ENCODE data around the gene NFIX.
"Not testable (repeated sequence)": the region's sequence is repeated elsewhere in the genome, so short reads cannot be mapped to it uniquely, and the experiment has no call there.

The NFIX gene

DNA sequence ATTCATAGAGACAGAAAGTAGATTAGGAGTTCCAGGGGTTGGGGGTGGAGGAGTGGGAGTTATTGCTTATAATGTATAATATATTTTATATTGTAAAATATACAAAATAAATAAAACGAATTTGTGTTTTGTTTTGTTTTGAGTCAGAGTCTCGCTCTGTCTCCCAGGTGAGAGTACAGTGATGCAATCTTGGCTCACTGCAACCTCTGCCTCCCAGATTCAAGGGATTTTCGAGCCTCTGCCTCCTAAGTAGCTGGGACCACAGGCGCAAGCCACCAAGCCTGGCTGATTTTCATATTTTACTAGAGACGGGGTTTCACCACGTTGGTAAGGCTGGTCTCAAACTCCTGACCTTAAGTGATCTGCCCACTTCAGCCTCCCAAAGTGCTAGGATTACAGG is 35.8 kb upstream of the NFIX start:
- no peak for FAIRE-seq

- no peak for FAIRE-seq
Measured at GRCh38 chr19:12965017-12965811, 30.1 kb upstream of the NFIX start.

DNA sequence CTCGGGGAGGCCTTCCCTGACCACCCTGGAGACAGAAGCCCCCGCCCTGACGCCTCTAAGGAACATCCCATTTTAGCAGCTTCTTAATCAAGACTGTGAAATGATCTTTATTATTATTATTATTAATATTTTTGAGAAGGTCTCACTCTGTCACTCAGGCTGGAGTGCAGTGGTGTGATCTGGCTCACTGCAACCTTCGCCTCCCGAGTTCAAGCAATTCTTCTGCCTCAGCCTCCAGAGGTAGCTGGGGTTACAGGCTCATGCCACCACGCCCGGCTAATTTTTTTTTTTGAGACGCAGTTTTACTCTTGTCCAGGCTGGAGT is 29.5 kb upstream of the NFIX start:
- no peak for FAIRE-seq

GRCh38 chr19:12967907-12968306 is 27.4 kb upstream of the NFIX start:
- no peak for FAIRE-seq

- no peak for FAIRE-seq
Measured at GRCh38 chr19:12969292-12969988, 25.8 kb upstream of the NFIX start, which contains the start of gene DAND5. Gene DAND5 (plus strand): TSS chr19:12969576. CDS start chr19:12969661, 85 bp downstream.

- no peak for FAIRE-seq
Measured at GRCh38 chr19:12970070-12970820, 25.0 kb upstream of the NFIX start.

DNA sequence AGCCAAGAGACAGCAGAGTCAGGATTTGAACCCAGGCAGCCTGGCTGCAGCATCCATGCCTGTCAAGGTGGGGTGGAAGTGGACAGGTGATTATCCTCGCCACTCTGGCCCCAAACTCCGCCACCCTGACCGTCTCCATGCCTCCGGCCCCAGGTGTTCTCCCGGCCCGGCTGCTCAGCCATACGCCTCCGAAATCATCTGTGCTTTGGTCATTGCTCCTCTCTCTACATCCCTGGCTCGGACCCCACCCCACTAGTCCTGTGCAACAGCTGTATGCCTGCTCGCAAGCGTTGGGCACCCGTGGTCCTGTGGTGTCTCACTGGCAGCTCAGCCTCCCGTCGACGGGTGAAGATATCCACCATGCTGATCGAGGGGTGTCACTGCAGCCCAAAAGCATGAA is 22.0 kb upstream of the NFIX start:
- no peak for FAIRE-seq

GRCh38 chr19:12974301-12975220 is 20.7 kb upstream of the NFIX start:
- FAIRE-seq, result no peak

DNA sequence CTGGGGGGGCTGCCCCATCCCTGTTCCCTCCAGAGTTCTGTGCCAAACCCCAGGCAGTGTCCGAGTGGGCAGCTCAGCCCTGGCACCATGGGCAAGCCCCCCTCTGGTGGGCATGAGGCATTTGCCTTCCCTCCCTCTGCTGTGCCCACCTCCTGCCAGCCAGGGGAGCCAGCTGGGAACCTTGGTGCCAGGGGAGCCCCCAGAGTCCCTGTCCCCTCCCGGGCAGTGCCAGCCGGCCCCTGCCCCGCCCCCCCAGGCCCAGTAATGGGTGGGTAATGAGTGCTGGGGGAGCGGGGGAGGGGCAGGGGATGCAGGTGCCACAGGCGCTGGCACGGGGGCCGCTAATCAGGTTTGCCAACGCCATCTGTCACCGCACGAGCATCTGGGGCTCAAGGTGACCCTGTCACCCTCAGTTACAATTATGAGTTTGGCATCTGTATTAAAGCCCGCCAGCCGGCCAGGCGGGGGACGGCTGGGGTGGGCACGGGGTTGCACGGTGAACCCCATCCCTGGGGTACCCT is 20.0 kb upstream of the NFIX start:
- no peak for FAIRE-seq

GRCh38 chr19:12976109-12976508 is 19.2 kb upstream of the NFIX start:
- not testable (repeated sequence) for FAIRE-seq

GRCh38 chr19:12979974-12980373 is 15.3 kb upstream of the NFIX start:
- FAIRE-seq, result no peak

DNA sequence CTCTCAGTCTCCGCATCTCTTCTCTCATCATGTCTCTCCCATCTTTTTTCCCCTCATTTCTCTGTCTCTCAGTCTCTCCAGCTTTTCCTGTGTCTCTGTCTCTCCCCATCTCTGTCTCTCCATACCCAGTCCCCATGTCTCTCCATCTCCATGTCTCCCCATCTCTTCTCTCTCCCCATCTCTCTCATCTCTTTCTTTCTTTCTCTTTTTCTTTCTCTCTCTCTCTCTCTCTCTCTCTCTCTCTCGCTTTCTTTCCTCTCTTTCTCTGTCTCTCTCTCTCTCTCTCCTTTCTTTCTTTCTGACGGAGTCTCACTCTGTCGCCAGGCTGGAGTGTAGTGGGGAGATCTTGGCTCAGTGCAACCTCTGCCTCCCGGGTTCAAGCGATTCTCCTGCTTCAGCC is 12.6 kb upstream of the NFIX start:
- FAIRE-seq, result no peak

DNA sequence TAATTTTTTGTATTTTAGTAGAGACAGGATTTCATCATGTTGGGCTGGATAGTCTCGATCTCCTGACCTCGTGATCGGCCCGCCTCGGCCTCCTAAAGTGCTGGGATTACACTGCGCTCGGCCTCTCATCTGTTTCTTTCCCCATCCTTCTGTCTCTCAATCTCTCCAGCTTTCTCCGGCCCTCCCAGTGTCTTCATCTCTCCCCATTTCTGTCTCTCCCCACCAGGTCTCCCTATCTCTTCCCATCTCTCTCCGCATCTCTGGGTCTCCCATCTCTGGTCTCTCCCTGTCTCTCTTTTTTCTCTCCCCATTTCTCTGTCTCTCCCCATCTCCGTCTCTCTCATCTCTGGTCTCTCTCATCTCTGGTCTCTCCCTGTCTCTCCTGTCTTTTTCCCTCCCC is 12.2 kb upstream of the NFIX start:
- no peak for FAIRE-seq

DNA sequence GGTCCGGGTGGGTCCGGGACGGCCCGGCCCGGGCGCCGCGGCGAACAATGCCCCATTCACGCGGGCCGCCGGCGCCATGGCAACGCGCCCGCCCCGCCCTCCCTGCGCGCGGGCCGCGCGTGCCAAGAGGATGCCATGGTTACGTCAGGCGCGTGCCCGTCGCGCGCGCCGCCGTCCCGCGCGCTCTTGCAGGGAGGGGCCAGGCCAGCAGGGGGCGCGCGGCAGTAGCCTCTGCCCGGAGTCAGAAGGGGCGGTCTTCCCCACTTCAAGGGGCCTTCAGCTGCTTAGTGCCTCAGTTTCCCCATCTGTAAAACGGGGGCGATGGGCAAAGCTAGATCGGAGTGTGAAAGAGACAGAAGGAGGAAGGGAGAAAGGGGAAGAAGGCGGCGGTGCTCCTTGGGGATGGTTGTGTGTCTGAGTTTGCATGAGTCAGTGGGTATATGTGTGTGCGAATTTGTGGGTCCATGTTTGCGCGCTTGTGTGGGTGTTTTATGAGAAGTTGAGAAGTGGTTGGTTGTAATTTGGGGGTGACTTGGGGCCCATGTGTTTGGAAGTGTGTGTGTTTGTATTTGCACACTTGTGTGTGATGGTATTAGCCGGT is 11.6 kb upstream of the NFIX start:
- no peak for FAIRE-seq

GRCh38 chr19:12984143-12984627 is 11.1 kb upstream of the NFIX start:
- no peak for FAIRE-seq

DNA sequence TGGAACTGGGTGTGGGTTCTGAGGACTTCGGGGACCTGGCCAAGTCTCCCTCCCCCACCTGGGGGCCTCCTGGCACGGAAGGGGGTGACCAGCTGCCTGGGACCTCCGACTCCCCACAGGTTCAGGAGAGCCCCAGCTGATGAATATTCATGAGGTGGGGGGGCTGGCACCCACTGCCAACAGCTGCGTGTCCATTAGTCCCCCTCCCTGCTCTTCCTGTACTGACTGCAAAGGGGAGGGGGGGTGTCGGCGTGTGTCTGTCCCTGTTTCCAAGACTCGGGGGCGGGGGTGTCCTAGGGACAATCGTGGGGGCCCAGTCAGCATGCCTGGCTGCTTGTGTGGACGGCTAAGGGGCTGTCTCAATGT is 10.6 kb upstream of the NFIX start:
- no peak for FAIRE-seq

- FAIRE-seq, result no peak
Measured at GRCh38 chr19:12985049-12985776, 10.1 kb upstream of the NFIX start.

GRCh38 chr19:12986726-12987125 is 8.5 kb upstream of the NFIX start:
- FAIRE-seq, result no peak

DNA sequence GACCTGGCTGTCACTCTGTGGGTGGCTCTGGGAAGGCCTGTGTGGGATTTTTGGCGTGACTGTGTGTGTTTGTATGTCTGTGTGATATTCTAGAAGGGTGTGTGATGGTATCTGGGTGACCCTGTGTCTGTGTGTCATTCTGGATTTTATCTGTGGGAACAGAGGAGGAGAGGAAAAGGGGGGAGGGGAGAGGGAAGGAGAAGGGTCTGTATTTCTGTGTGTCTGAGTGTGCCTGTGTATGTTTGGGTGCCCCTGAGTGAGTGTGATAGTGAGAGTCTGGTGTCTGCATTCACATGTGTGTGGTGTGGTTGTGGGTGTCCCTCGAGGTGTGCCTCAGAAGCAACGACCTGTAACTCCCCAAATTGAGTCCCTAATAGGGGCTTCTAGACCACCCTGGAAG is 8.1 kb upstream of the NFIX start:
- FAIRE-seq, result no peak

GRCh38 chr19:12987781-12988180 is 7.5 kb upstream of the NFIX start:
- no peak for FAIRE-seq

DNA sequence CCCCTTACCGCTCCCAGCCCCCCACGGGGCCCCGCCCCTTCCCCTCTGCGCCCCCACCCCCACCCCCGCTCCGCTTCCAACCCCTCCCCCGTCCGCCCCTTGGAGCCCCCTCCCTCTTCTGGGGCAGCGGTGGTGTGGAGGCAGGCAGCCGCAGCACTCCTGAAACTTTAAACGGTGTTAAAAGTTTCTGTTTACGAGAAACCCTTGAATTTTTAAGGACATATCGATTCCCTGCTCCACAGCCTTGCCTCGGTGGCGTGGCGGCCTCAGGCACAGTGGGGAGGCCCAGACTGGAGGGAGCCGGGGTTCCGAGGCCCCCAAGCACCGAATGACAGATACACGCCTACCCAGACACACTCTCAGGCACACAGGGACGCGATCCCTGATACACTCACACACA is 4.8 kb upstream of the NFIX start:
- FAIRE-seq, result no peak
